Left kidney (tissue), 2 donors: ENCODE results near the gene HBA2. TPM values are rescaled to one million over a fixed set of nuclear protein-coding genes. Genes with fewer than 3 reads are reported as not detected.
"Not testable (repeated sequence)": the region's sequence is repeated elsewhere in the genome, so short reads cannot be mapped to it uniquely, and the experiment has no call there.

Source experiments
- DNase-seq: peaks from one replicate; pipeline ENCODE4 v3.0.0-alpha.2; 2013
- polyA plus RNA-seq: library from polyadenylated mRNA; unstranded; fragments of 120-200 nt; gene quantifications from one replicate; pipeline ENCODE4 v1.2.1, GENCODE V29; 2013; ENCODE audit not compliant: insufficient read length

Gene HBA2
- polyA plus RNA-seq, 1 donor: 570 TPM

- DNase-seq: not testable (repeated sequence)
These were observed 19.6 kb upstream of the HBA2 start for GRCh38 chr16:153129-153521.

- DNase-seq: not testable (repeated sequence)
These were observed 19.0 kb upstream of the HBA2 start for GRCh38 chr16:153550-154216.

- DNase-seq: no peak
These were observed 18.3 kb upstream of the HBA2 start for GRCh38 chr16:154217-155030.

GRCh38 chr16:155031-155398, 17.7 kb upstream of the HBA2 start:
- no peak for DNase-seq

GRCh38 chr16:159136-159849, 13.4 kb upstream of the HBA2 start:
- DNase-seq: no peak

GRCh38 chr16:160242-160641, 12.4 kb upstream of the HBA2 start:
- not testable (repeated sequence) for DNase-seq

GRCh38 chr16:160691-161190, 11.9 kb upstream of the HBA2 start:
- DNase-seq: no peak

- no peak for DNase-seq
These were observed 10.2 kb upstream of the HBA2 start for GRCh38 chr16:162271-162991.

GRCh38 chr16:163139-163538, 9.5 kb upstream of the HBA2 start:
- DNase-seq: not testable (repeated sequence)

- not testable (repeated sequence) for DNase-seq
These were observed 9.0 kb upstream of the HBA2 start for GRCh38 chr16:163696-164095.

GRCh38 chr16:164134-164823, 8.4 kb upstream of the HBA2 start:
- not testable (repeated sequence) for DNase-seq

- DNase-seq: no peak
These were observed 7.7 kb upstream of the HBA2 start for GRCh38 chr16:164827-165538.

GRCh38 chr16:165539-166374, 6.9 kb upstream of the HBA2 start, which contains the start of gene HBM:
Gene HBM, plus strand, starts transcription at chr16:165978. Its CDS starts 20 bp downstream, at chr16:165998.
- DNase-seq: no peak

- DNase-seq: no peak
These were observed 6.1 kb upstream of the HBA2 start for GRCh38 chr16:166375-167121.

GRCh38 chr16:167122-167690, 5.5 kb upstream of the HBA2 start:
- no peak for DNase-seq

GRCh38 chr16:168424-168823, 4.3 kb upstream of the HBA2 start:
- DNase-seq: no peak

GRCh38 chr16:169014-169413, 3.7 kb upstream of the HBA2 start:
- DNase-seq: no peak

- not testable (repeated sequence) for DNase-seq
These were observed 2.6 kb upstream of the HBA2 start for GRCh38 chr16:170088-170507.

- no peak for DNase-seq
These were observed 1.9 kb upstream of the HBA2 start for GRCh38 chr16:170788-171187.
